Thyroid gland (tissue), 4 donors: Measurements from ENCODE around the gene TRIM14. TPM values are rescaled to one million over a fixed set of nuclear protein-coding genes. Genes with fewer than 3 reads are reported as not detected.

Experiments used
- DNase-seq, 2 donors: peaks; one replicate each; pipeline ENCODE4 v3.0.0-alpha.2; 2019
- H3K27ac ChIP-seq, 3 donors: fragments of 200-600 bp; sonication (generic); 1 replicate in 2 of 3; 2 replicates in 1 of 3; pipeline ENCODE4 v1.5.1; 2016 to 2019; ENCODE audit warnings: mild to moderate bottlenecking in 1 of 3, moderate library complexity in 1 of 3
- H3K27me3 ChIP-seq: fragments of 200-600 bp; sonication (generic); one replicate; pipeline ENCODE4 v1.5.1; 2019
- H3K36me3 ChIP-seq, 2 donors: fragments of 200-600 bp; sonication (generic); one replicate each; pipeline ENCODE4 v1.5.1; 2016 to 2019
- H3K4me1 ChIP-seq, 2 donors: fragments of 200-600 bp; sonication (generic); one replicate each; pipeline ENCODE4 v1.5.1; 2017 to 2019
- H3K4me3 ChIP-seq, 3 donors: fragments of 200-600 bp; sonication (generic); replicated peaks in 1 of 3; 1 replicate in 2 of 3; 2 replicates in 1 of 3; pipeline ENCODE4 v1.5.1; 2016; ENCODE audit warnings: mild to moderate bottlenecking in 1 of 3
- H3K9me3 ChIP-seq: fragments of 200-600 bp; sonication (generic); one replicate; pipeline ENCODE4 v1.5.1; 2017
- POLR2A ChIP-seq, 2 donors: fragments of 450-650 bp; IDR thresholded peaks; one replicate each; pipeline ENCODE4 v1.6.1; 2017; ENCODE audit warnings: antibody characterized with exemption in 2 of 2, mild to moderate bottlenecking in 2 of 2, moderate library complexity in 1 of 2
- WGBS, 2 donors: methylation state at CpG; one replicate each; pipeline ENCODE4 v1.1.5; 2017; 5-methylcytosine and 5-hydroxymethylcytosine counted together
- intact Hi-C: fragments of 100-400 bp; cut with DNase I; formaldehyde crosslinking; loops from one replicate; pipeline ENCODE4 v1.15.1; 2023
- total RNA-seq, 4 donors: library from RNA; depleted of rRNA; stranded (reverse); fragments of >200 nt; gene quantifications; one replicate each; pipeline ENCODE4 v1.2.3, GENCODE V29; 2016
- TF ChIP-seq, protein P1 (sequence below), 6 experiments: fragments of 200-600 bp in 3 of 6; fragments of 450-650 bp in 3 of 6; sonication (generic) in 3 of 6; IDR thresholded peaks; one replicate each; pipeline ENCODE4 v1.5.1; 2016 to 2019; ENCODE audit warnings: antibody characterized with exemption in 6 of 6, mild to moderate bottlenecking in 2 of 6, inconsistent platforms in 1 of 6, moderate library complexity in 1 of 6

TRIM14 gene
- total RNA-seq, 4 donors from 2014 or later: 3.9 to 8.1 (median 5.2) TPM

- DNase-seq: no peak
- intact Hi-C loops: no loop called here
- Histone ChIP-seq H3K4me1 (peaks cover 0 to 7% of the 10 kb centered on the region in 2 donors), H3K36me3 (peaks cover 6 to 17% of the 10 kb centered on the region in 2 donors), H3K27me3 (no peaks in the 10 kb centered on the region), H3K9me3 (no peaks in the 10 kb centered on the region), H3K4me3 (no peak overlapping the region), H3K27ac (no peak overlapping the region)
- 59 to 81% methylated on average over 6 of the region's 6 CpGs for WGBS, 2 donors
- TF ChIP-seq, protein P1, sequence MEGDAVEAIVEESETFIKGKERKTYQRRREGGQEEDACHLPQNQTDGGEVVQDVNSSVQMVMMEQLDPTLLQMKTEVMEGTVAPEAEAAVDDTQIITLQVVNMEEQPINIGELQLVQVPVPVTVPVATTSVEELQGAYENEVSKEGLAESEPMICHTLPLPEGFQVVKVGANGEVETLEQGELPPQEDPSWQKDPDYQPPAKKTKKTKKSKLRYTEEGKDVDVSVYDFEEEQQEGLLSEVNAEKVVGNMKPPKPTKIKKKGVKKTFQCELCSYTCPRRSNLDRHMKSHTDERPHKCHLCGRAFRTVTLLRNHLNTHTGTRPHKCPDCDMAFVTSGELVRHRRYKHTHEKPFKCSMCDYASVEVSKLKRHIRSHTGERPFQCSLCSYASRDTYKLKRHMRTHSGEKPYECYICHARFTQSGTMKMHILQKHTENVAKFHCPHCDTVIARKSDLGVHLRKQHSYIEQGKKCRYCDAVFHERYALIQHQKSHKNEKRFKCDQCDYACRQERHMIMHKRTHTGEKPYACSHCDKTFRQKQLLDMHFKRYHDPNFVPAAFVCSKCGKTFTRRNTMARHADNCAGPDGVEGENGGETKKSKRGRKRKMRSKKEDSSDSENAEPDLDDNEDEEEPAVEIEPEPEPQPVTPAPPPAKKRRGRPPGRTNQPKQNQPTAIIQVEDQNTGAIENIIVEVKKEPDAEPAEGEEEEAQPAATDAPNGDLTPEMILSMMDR (IDR thresholded peaks at IDR 0.05): no peak
- no peak for TF ChIP-seq POLR2A (IDR thresholded peaks at IDR 0.05)
These were observed 43.7 kb downstream of the TRIM14 start for GRCh38 chr9:98075332-98075805.

- 23 to 27% methylated on average over 12 to 13 of the region's 13 CpGs for WGBS, 2 donors
- Histone ChIP-seq H3K36me3 (peaks cover 0 to 10% of the 10 kb centered on the region in 2 donors), H3K9me3 (no peaks in the 10 kb centered on the region), H3K4me1 (peaks cover 0 to 7% of the 10 kb centered on the region in 2 donors), H3K27me3 (no peaks in the 10 kb centered on the region), H3K4me3 (no peak overlapping the region), H3K27ac (no peak overlapping the region)
- intact Hi-C loops: loop anchor here (5.0 kb wide), 2 partner anchors 118 to 188 kb away; partner anchors contain the start of gene CORO2A
- peak; percentile 61 to 69 for DNase-seq
- TF ChIP-seq POLR2A (IDR thresholded peaks at IDR 0.05): no peak
- TF ChIP-seq, protein P1 (IDR thresholded peaks at IDR 0.05): peak; percentile 79 to 97 (median 91)
These were observed 44.7 kb downstream of the TRIM14 start for GRCh38 chr9:98074115-98074990.

GRCh38 chr9:98071737-98072136 is 47.3 kb downstream of the TRIM14 start:
- Histone ChIP-seq H3K4me1 (peaks cover 0 to 7% of the 10 kb centered on the region in 2 donors), H3K4me3 (no peak overlapping the region), H3K27me3 (no peaks in the 10 kb centered on the region), H3K27ac (no peak overlapping the region), H3K36me3 (no peaks in the 10 kb centered on the region), H3K9me3 (no peaks in the 10 kb centered on the region)
- 78 to 83% methylated on average over 7 to 9 of the region's 9 CpGs for WGBS, 2 donors
- intact Hi-C loops: loop anchor here (5.0 kb wide), 2 partner anchors 121 to 191 kb away; partner anchors contain the start of gene CORO2A
- no peak for TF ChIP-seq POLR2A (IDR thresholded peaks at IDR 0.05)
- TF ChIP-seq, protein P1 (IDR thresholded peaks at IDR 0.05): no peak
- no peak for DNase-seq

- Histone ChIP-seq H3K4me3 (no peak overlapping the region), H3K9me3 (no peaks in the 10 kb centered on the region), H3K4me1 (peaks cover 0 to 7% of the 10 kb centered on the region in 2 donors), H3K27ac (no peak overlapping the region), H3K27me3 (no peaks in the 10 kb centered on the region), H3K36me3 (no peaks in the 10 kb centered on the region)
- 95 to 98% methylated on average over 7 of the region's 7 CpGs for WGBS, 2 donors
- intact Hi-C loops: loop anchor here (5.0 kb wide), 2 partner anchors 122 to 192 kb away; partner anchors contain the start of gene CORO2A
- no peak for TF ChIP-seq POLR2A (IDR thresholded peaks at IDR 0.05)
- TF ChIP-seq, protein P1 (IDR thresholded peaks at IDR 0.05): no peak
- DNase-seq: no peak
These were observed 48.3 kb downstream of the TRIM14 start for GRCh38 chr9:98070704-98071103.

DNA sequence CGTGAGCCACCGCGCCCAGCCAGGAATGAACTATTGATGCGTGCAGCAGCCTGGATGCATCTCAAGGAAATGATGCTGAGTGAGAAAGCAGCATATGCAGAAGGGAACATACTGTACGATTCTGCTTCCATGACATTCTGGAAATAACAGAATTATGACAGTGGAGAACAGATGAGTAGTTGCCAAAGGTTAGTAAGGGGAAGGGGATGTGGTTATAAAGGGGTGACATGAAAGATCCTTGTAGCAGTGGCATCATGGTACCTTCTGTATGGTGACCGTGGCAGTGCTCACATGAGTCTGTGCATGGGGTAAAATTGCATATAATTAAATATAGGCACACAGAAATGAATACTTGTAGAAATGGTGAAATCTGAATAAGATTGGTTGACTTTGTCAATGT is 49.5 kb downstream of the TRIM14 start:
- no peak for DNase-seq
- TF ChIP-seq, protein P1 (IDR thresholded peaks at IDR 0.05): no peak
- TF ChIP-seq POLR2A (IDR thresholded peaks at IDR 0.05): no peak
- Histone ChIP-seq H3K27me3 (no peaks in the 10 kb centered on the region), H3K36me3 (peaks cover 1 to 5% of the 10 kb centered on the region in 2 donors), H3K4me1 (peaks cover 0 to 6% of the 10 kb centered on the region in 2 donors), H3K27ac (no peak overlapping the region), H3K4me3 (no peak overlapping the region), H3K9me3 (no peaks in the 10 kb centered on the region)
- 98 to 99% methylated on average over 6 of the region's 6 CpGs for WGBS, 2 donors
- intact Hi-C loops: no loop called here
